Smooth muscle cell (in vitro differentiated cells): ENCODE measurements around the gene MAP3K20. TPM values are rescaled to one million over a fixed set of nuclear protein-coding genes. Genes with fewer than 3 reads are reported as not detected.

Experiments used
- DNase-seq: peaks from one replicate; lab custom pipeline; 2025; ENCODE audit not compliant: unreplicated experiment; lab: John Stamatoyannopoulos, UW
- H2AFZ ChIP-seq: fragments of 200-600 bp; sonication (generic); 2 replicates; pipeline ENCODE4 v1.6.0; 2016; ENCODE audit warnings: antibody characterized with exemption, low read depth, mild to moderate bottlenecking
- H3F3A ChIP-seq: fragments of 200-600 bp; sonication (generic); 2 replicates; pipeline ENCODE4 v1.6.0; 2017; ENCODE audit warnings: antibody characterized with exemption, low read depth
- H3K27ac ChIP-seq: fragments of 200-600 bp; sonication (generic); 2 replicates; pipeline ENCODE4 v1.5.1; 2016; ENCODE audit warnings: low read depth, mild to moderate bottlenecking
- H3K27me3 ChIP-seq: fragments of 200-600 bp; sonication (generic); 2 replicates; pipeline ENCODE4 v1.6.1; 2016; ENCODE audit warnings: low read depth, mild to moderate bottlenecking
- H3K36me3 ChIP-seq: fragments of 200-600 bp; sonication (generic); 2 replicates; pipeline ENCODE4 v1.5.1; 2016; ENCODE audit warnings: low read depth
- H3K4me1 ChIP-seq: fragments of 200-600 bp; sonication (generic); 2 replicates; pipeline ENCODE4 v1.5.1; 2016; ENCODE audit warnings: low read depth
- H3K4me2 ChIP-seq: fragments of 200-600 bp; sonication (generic); 2 replicates; pipeline ENCODE4 v1.6.0; 2016; ENCODE audit warnings: mild to moderate bottlenecking
- H3K4me3 ChIP-seq: fragments of 200-600 bp; sonication (generic); 2 replicates; pipeline ENCODE4 v1.5.1; 2016; ENCODE audit warnings: mild to moderate bottlenecking
- H3K79me2 ChIP-seq: fragments of 200-600 bp; sonication (generic); 2 replicates; pipeline ENCODE4 v1.6.0; 2016; ENCODE audit warnings: low read depth, mild to moderate bottlenecking
- H3K9ac ChIP-seq: fragments of 200-600 bp; sonication (generic); 2 replicates; pipeline ENCODE4 v1.6.0; 2016; ENCODE audit warnings: low read depth
- H3K9me3 ChIP-seq: fragments of 200-600 bp; sonication (generic); replicated peaks from 2 replicates; pipeline ENCODE4 v1.5.1; 2016; ENCODE audit warnings: low read depth
- H4K20me1 ChIP-seq: fragments of 200-600 bp; sonication (generic); 2 replicates; pipeline ENCODE4 v1.6.0; 2016; ENCODE audit warnings: low read depth
- WGBS: methylation state at CpG from one replicate; pipeline ENCODE4 v1.1.7; 2016; ENCODE audit warnings: low lambda C conversion rate; 5-methylcytosine and 5-hydroxymethylcytosine counted together
- polyA plus RNA-seq: library from polyadenylated mRNA; unstranded; fragments of >200 nt; fragmentation: Nextera tagmentation; extraction: Ambion mirVana; gene quantifications from 2 replicates; pipeline ENCODE4 v1.2.1, GENCODE V29; 2016
- total RNA-seq: library from RNA; depleted of rRNA; stranded (reverse); fragments of >200 nt; gene quantifications from 2 replicates; pipeline ENCODE4 v1.2.3, GENCODE V29; 2014
- TF ChIP-seq, protein P1 (sequence below): fragments of 200-600 bp; sonication (generic); IDR thresholded peaks from 2 replicates; pipeline ENCODE4 v1.5.1; 2017; ENCODE audit warnings: borderline replicate concordance, mild to moderate bottlenecking, antibody characterized with exemption; ENCODE audit not compliant: insufficient read depth, poor library complexity, severe bottlenecking

MAP3K20 gene
- total and polyA plus RNA-seq, 2 experiments from 2014 or later: 25.8 to 29.2 TPM

DNA sequence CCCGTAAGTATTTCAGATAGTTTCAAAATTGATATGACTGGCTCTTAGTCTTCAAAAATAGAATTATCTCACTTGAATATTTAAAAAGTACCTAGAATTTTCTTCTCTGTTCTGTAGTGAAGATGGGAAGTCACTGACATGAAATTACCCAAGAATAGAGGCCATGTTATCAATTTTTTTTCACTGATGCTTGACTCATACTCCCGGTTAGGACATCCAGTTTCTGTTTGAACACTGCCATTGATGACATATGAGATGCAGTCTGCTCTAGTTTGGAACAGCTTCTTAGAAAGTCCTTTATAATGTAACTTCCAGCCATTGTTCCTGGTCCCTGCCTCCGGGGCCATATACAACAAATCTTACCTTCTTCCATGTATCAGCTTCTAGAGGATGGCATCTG lies 26.0 kb downstream of the MAP3K20 start:
- no peak for DNase-seq
- H3K9me3 ChIP-seq: no peaks in the 10 kb centered on the region
- H3K36me3 ChIP-seq: no peaks in the 10 kb centered on the region
- no peak overlapping the region for H3K27ac ChIP-seq
- H3K9ac ChIP-seq: no peak overlapping the region
- H3K4me1 ChIP-seq: no peaks in the 10 kb centered on the region
- no peak overlapping the region for H2AFZ ChIP-seq
- H3K4me3 ChIP-seq: no peak overlapping the region
- no peaks in the 10 kb centered on the region for H3F3A ChIP-seq
- no peak overlapping the region for H3K4me2 ChIP-seq
- H3K27me3 ChIP-seq: no peaks in the 10 kb centered on the region
- peaks cover 3% of the 10 kb centered on the region for H4K20me1 ChIP-seq
- peaks cover 5% of the 10 kb centered on the region for H3K79me2 ChIP-seq
- 92% methylated on average over 3 of the region's 3 CpGs for WGBS
- TF ChIP-seq, protein P1, sequence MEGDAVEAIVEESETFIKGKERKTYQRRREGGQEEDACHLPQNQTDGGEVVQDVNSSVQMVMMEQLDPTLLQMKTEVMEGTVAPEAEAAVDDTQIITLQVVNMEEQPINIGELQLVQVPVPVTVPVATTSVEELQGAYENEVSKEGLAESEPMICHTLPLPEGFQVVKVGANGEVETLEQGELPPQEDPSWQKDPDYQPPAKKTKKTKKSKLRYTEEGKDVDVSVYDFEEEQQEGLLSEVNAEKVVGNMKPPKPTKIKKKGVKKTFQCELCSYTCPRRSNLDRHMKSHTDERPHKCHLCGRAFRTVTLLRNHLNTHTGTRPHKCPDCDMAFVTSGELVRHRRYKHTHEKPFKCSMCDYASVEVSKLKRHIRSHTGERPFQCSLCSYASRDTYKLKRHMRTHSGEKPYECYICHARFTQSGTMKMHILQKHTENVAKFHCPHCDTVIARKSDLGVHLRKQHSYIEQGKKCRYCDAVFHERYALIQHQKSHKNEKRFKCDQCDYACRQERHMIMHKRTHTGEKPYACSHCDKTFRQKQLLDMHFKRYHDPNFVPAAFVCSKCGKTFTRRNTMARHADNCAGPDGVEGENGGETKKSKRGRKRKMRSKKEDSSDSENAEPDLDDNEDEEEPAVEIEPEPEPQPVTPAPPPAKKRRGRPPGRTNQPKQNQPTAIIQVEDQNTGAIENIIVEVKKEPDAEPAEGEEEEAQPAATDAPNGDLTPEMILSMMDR: no peak

DNA sequence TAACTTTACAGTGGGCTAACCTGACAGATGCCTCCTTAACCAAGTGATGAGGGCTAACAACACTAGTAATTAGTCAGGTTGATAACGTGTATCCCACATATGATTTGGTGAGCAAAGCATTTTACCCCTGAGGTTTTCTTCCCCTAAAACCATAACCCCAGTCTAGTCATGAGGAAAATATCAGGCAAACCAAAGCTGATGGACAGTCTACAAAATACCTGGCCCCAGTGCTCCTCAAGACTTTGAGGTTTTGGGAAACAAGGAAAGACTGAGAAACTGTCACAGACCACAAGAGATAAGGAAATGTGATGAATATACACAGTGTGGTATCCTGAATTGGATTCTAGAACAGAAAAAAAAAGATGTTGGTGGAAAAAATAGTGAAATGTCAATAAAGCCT lies 28.5 kb downstream of the MAP3K20 start:
- no peak overlapping the region for H3K4me3 ChIP-seq
- no peak overlapping the region for H3K27ac ChIP-seq
- no peak for DNase-seq
- H3K4me2 ChIP-seq: no peak overlapping the region
- H3K79me2 ChIP-seq: peaks cover 12% of the 10 kb centered on the region
- peaks cover 9% of the 10 kb centered on the region for H4K20me1 ChIP-seq
- no peaks in the 10 kb centered on the region for H3K9me3 ChIP-seq
- H3K4me1 ChIP-seq: peaks cover 2% of the 10 kb centered on the region
- peaks cover 3% of the 10 kb centered on the region for H3F3A ChIP-seq
- TF ChIP-seq, protein P1: no peak
- H3K36me3 ChIP-seq: no peaks in the 10 kb centered on the region
- no peak overlapping the region for H3K9ac ChIP-seq
- 63% methylated on average over 1 of the region's 1 CpG for WGBS
- H3K27me3 ChIP-seq: no peaks in the 10 kb centered on the region
- H2AFZ ChIP-seq: no peak overlapping the region

DNA sequence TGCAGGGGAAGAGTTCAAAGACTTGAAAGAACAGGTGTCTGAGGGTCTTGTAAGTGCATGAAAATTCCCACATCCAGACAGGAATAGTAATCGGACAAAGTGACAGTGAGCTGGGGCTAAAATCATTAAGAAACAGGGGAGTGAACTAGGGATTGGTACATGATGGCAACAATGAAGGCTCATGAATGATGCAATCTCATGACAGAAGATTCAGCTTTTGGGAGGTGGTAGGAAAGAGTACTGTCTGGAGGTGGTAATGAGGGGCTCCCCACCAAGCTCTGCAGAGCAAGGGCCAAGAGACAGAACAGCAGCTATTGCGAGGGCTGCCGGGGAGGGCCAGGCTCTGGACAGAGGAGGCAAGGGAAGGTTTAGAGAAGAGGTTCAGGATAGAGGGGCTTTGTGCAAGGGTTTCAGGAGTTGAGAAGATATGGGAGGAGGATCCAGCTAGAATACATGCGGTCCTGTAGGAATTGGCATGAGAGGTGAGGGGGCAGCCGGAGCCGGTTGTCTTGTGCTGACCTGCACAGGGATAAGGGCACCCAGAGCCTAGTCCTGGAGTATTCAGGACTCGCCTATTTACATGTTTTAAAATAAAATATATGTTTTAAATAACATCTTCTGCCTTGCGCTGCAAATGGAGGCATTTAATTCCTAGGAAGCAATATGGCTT lies 31.4 kb downstream of the MAP3K20 start:
- no peak for DNase-seq
- peaks cover 9% of the 10 kb centered on the region for H3K4me1 ChIP-seq

More for the DNA sequence above, 31.4 kb downstream of the MAP3K20 start:
- peaks cover 3% of the 10 kb centered on the region for H3F3A ChIP-seq
- no peak overlapping the region for H3K9ac ChIP-seq
- no peak overlapping the region for H3K27ac ChIP-seq
- H3K27me3 ChIP-seq: no peaks in the 10 kb centered on the region
- no peak overlapping the region for H3K4me2 ChIP-seq
- WGBS: 95% methylated on average over 8 of the region's 8 CpGs
- TF ChIP-seq, protein P1: no peak
- no peaks in the 10 kb centered on the region for H3K9me3 ChIP-seq
- no peak overlapping the region for H2AFZ ChIP-seq
- H3K36me3 ChIP-seq: no peaks in the 10 kb centered on the region
- H4K20me1 ChIP-seq: peaks cover 16% of the 10 kb centered on the region
- peaks cover 25% of the 10 kb centered on the region for H3K79me2 ChIP-seq
- H3K4me3 ChIP-seq: no peak overlapping the region
